Measurements from ENCODE around the gene SAP130. TPM values are rescaled to one million over a fixed set of nuclear protein-coding genes. Genes with fewer than 3 reads are reported as not detected.

SAP130 gene
- total and polyA plus RNA-seq, 2 of the 4 experiments (the other 2 are of a cell fraction): 6.1 to 17.1 TPM

DNA sequence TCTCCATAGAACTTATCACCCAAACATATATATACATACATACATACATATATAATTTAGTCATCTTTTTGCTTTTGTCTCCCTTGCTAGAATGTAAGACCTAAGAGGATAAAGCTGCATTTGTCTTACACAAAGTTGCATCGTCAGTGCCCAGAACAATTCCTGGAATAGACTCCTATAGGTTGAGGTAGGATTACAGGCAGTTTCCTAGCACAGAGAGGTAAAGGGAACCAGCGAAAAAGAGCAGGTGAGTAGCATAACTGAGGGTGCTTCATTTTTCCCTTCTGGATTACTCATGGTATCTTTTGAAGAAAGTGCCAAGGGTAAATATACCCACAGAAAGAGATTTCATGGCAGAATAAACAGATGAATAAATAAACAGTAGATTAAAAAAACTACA, 74.0 kb downstream of the SAP130 start:
- Histone ChIP-seq H3K9ac (ENCODE audit: low read depth, low read length) (no peak overlapping the region), H4K20me1 (ENCODE audit: insufficient read depth, low read length) (no peaks in the 10 kb centered on the region), H3K9me3 (ENCODE audit: control insufficient read depth, insufficient read depth, low read length) (no peaks in the 10 kb centered on the region), H2BK5ac (ENCODE audit: low read depth, low read length, poor library complexity, severe bottlenecking) (no peak overlapping the region), H2BK20ac (ENCODE audit: low read depth, low read length) (no peak overlapping the region), H4K5ac (ENCODE audit: low read depth, low read length) (no peak overlapping the region), H3K23ac (ENCODE audit: low read depth, low read length) (no peak overlapping the region), H3K36me3 (ENCODE audit: control insufficient read depth, insufficient read depth, low read length) (peaks cover 27% of the 10 kb centered on the region), H3K27ac (ENCODE audit: insufficient read depth, low read length) (no peak overlapping the region), H3K27me3 (ENCODE audit: control insufficient read depth, insufficient read depth, low read length) (no peaks in the 10 kb centered on the region), H4K8ac (ENCODE audit: low read depth in 2 of 2, low read length in 2 of 2) (no peak overlapping the region), H2BK120ac (ENCODE audit: low read depth, low read length) (no peak overlapping the region), H3K18ac (ENCODE audit: low read depth, low read length) (no peak overlapping the region), H2AFZ (replicated peaks; ENCODE audit: low read length, poor library complexity) (no peak overlapping the region), H2AK9ac (replicated peaks; ENCODE audit: low read depth, low read length, poor library complexity) (no peak overlapping the region), H3K4me2 (ENCODE audit: low read depth, low read length) (no peak overlapping the region), H3K4me3 (ENCODE audit: insufficient read depth, low read depth, low read length) (no peak overlapping the region), H3K14ac (replicated peaks; ENCODE audit: low read depth, low read length) (no peak overlapping the region), H3K9me1 (ENCODE audit: insufficient read depth, low read length) (peaks cover 21% of the 10 kb centered on the region; the same call in 1 of the 2 replicates), H2AK5ac (ENCODE audit: low read depth, low read length) (no peak overlapping the region), H3K79me1 (ENCODE audit: low read depth in 1 of 2, low read length in 2 of 2) (peaks cover 0 to 18% of the 10 kb centered on the region in 2 experiments; a peak in 3 of 4 replicates), H3K56ac (ENCODE audit: extremely low read depth, insufficient read depth, low read length) (no peak overlapping the region), H3K4me1 (ENCODE audit: control insufficient read depth, insufficient read depth, low read length) (peaks cover 8% of the 10 kb centered on the region), H2BK15ac (ENCODE audit: low read depth, low read length) (no peak overlapping the region), H4K91ac (ENCODE audit: insufficient read depth, low read depth, low read length) (no peak overlapping the region), H3K4ac (ENCODE audit: low read depth, low read length) (no peak overlapping the region)
- ChIA-PET CTCF (no interaction called here), POLR2A (ENCODE audit: unreplicated experiment) (no interaction called here)
- TF ChIP-seq CHD1 (IDR thresholded peaks at IDR 0.05; ENCODE audit: low read depth, low read length): no peak
- TF ChIP-seq FOS (IDR thresholded peaks at IDR 0.05; ENCODE audit: low read depth, low read length): no peak
- TF ChIP-seq, protein P1, sequence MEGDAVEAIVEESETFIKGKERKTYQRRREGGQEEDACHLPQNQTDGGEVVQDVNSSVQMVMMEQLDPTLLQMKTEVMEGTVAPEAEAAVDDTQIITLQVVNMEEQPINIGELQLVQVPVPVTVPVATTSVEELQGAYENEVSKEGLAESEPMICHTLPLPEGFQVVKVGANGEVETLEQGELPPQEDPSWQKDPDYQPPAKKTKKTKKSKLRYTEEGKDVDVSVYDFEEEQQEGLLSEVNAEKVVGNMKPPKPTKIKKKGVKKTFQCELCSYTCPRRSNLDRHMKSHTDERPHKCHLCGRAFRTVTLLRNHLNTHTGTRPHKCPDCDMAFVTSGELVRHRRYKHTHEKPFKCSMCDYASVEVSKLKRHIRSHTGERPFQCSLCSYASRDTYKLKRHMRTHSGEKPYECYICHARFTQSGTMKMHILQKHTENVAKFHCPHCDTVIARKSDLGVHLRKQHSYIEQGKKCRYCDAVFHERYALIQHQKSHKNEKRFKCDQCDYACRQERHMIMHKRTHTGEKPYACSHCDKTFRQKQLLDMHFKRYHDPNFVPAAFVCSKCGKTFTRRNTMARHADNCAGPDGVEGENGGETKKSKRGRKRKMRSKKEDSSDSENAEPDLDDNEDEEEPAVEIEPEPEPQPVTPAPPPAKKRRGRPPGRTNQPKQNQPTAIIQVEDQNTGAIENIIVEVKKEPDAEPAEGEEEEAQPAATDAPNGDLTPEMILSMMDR (conservative IDR thresholded peaks at IDR 0.05; ENCODE audit: low read depth, low read length): no peak
- TF ChIP-seq SMC3 (IDR thresholded peaks at IDR 0.05; ENCODE audit: low read depth, low read length): no peak
- TF ChIP-seq MXI1 (IDR thresholded peaks at IDR 0.05; ENCODE audit: borderline replicate concordance, low read depth, low read length): no peak
- no peak for TF ChIP-seq POLR2A (IDR thresholded peaks at IDR 0.05; ENCODE audit: low read depth, low read length)
- no peak for TF ChIP-seq MAZ (IDR thresholded peaks at IDR 0.05; ENCODE audit: borderline replicate concordance, low read depth, low read length)
- TF ChIP-seq USF2 (IDR thresholded peaks at IDR 0.05; ENCODE audit: low read depth, low read length): no peak
- no peak for TF ChIP-seq ELK1 (IDR thresholded peaks at IDR 0.05; ENCODE audit: borderline replicate concordance, low read depth, low read length)
- WGBS, 2 experiments (ENCODE audit: extremely low coverage in 2 of 2, insufficient read length in 1 of 2): no CpG with 5 or more reads among the region's 2 CpGs
- DNase-seq (peak; percentile 23), ATAC-seq (ENCODE audit: low read depth) (no peak)
- dilution Hi-C loops (cut with HindIII; ENCODE audit: low sequenced_read_pairs, unreplicated experiment) (no loop called here), intact Hi-C loops (cut with micrococcal nuclease) (no loop called here), in situ Hi-C loops (cut with MboI; ENCODE audit: low sequenced_read_pairs) (no loop called here)
- no TSS peak for BruUV-seq (replicated peaks)

All from IMR-90 (cell line).